ENCODE data around the gene PTPRG.

Gene PTPRG

GRCh38 chr3:62242831-62243509, 681.6 kb downstream of the PTPRG start:
- Histone ChIP-seq H3F3A (ENCODE audit: low read depth) (no peaks in the 10 kb centered on the region), H3K79me2 (ENCODE audit: insufficient read depth, low read length) (no peaks in the 10 kb centered on the region), H3K4me2 (ENCODE audit: low read depth, low read length, poor library complexity, severe bottlenecking) (no peak overlapping the region), H4K20me1 (ENCODE audit: insufficient read depth, low read length, poor library complexity, severe bottlenecking) (no peaks in the 10 kb centered on the region), H3K4me3 (ENCODE audit: low read length, poor library complexity, severe bottlenecking) (no peak overlapping the region), H3K4me1 (ENCODE audit: insufficient read depth, low read length, poor library complexity, severe bottlenecking) (peaks cover 8% of the 10 kb centered on the region), H3K36me3 (ENCODE audit: insufficient read depth, low read length) (no peaks in the 10 kb centered on the region; the same call in 1 of the 2 replicates), H2AFZ (ENCODE audit: low read length) (no peak overlapping the region), H3K27me3 (ENCODE audit: insufficient read depth, low read length, poor library complexity, severe bottlenecking) (no peaks in the 10 kb centered on the region), H3K9me3 (ENCODE audit: insufficient read depth, low read depth, low read length) (no peaks in the 10 kb centered on the region), H3K9ac (ENCODE audit: low read depth, low read length, poor library complexity, severe bottlenecking) (no peak overlapping the region), H3K9me2 (replicated peaks; ENCODE audit: low read depth, low read length) (no peaks in the 10 kb centered on the region)
- TF ChIP-seq CTCF (conservative IDR thresholded peaks at IDR 0.05; ENCODE audit: low read length) = no peak
- TF ChIP-seq EZH2phosphoT487 (IDR thresholded peaks at IDR 0.05; ENCODE audit: borderline replicate concordance) = no peak

GRCh38 chr3:62246094-62246493, 684.7 kb downstream of the PTPRG start:
- H4K20me1 ChIP-seq (ENCODE audit: insufficient read depth, low read length, poor library complexity, severe bottlenecking) = no peaks in the 10 kb centered on the region
- no peak overlapping the region for H3K4me3 ChIP-seq (ENCODE audit: low read length, poor library complexity, severe bottlenecking)
- H3K4me1 ChIP-seq (ENCODE audit: insufficient read depth, low read length, poor library complexity, severe bottlenecking) = peaks cover 8% of the 10 kb centered on the region
- no peak overlapping the region for H2AFZ ChIP-seq (ENCODE audit: low read length)
- no peaks in the 10 kb centered on the region for H3K9me3 ChIP-seq (ENCODE audit: insufficient read depth, low read depth, low read length)
- H3K27me3 ChIP-seq (ENCODE audit: insufficient read depth, low read length, poor library complexity, severe bottlenecking) = no peaks in the 10 kb centered on the region
- no peak overlapping the region for H3K9ac ChIP-seq (ENCODE audit: low read depth, low read length, poor library complexity, severe bottlenecking)
- no peaks in the 10 kb centered on the region for H3K79me2 ChIP-seq (ENCODE audit: insufficient read depth, low read length)
- no peaks in the 10 kb centered on the region; the same call in 1 of the 2 replicates for H3K36me3 ChIP-seq (ENCODE audit: insufficient read depth, low read length)
- H3K9me2 ChIP-seq (replicated peaks; ENCODE audit: low read depth, low read length) = no peaks in the 10 kb centered on the region
- no peaks in the 10 kb centered on the region for H3F3A ChIP-seq (ENCODE audit: low read depth)
- H3K4me2 ChIP-seq (ENCODE audit: low read depth, low read length, poor library complexity, severe bottlenecking) = no peak overlapping the region
- TF ChIP-seq CTCF (conservative IDR thresholded peaks at IDR 0.05; ENCODE audit: low read length) (no peak), EZH2phosphoT487 (IDR thresholded peaks at IDR 0.05; ENCODE audit: borderline replicate concordance) (no peak)

GRCh38 chr3:62246985-62247384, 685.6 kb downstream of the PTPRG start:
- Histone ChIP-seq H4K20me1 (ENCODE audit: insufficient read depth, low read length, poor library complexity, severe bottlenecking) (no peaks in the 10 kb centered on the region), H3K36me3 (ENCODE audit: insufficient read depth, low read length) (no peaks in the 10 kb centered on the region; the same call in 1 of the 2 replicates), H3K79me2 (ENCODE audit: insufficient read depth, low read length) (no peaks in the 10 kb centered on the region), H3F3A (ENCODE audit: low read depth) (no peaks in the 10 kb centered on the region), H3K9me3 (ENCODE audit: insufficient read depth, low read depth, low read length) (no peaks in the 10 kb centered on the region), H2AFZ (ENCODE audit: low read length) (no peak overlapping the region), H3K27me3 (ENCODE audit: insufficient read depth, low read length, poor library complexity, severe bottlenecking) (no peaks in the 10 kb centered on the region), H3K4me2 (ENCODE audit: low read depth, low read length, poor library complexity, severe bottlenecking) (no peak overlapping the region), H3K4me1 (ENCODE audit: insufficient read depth, low read length, poor library complexity, severe bottlenecking) (peaks cover 8% of the 10 kb centered on the region), H3K9ac (ENCODE audit: low read depth, low read length, poor library complexity, severe bottlenecking) (no peak overlapping the region), H3K4me3 (ENCODE audit: low read length, poor library complexity, severe bottlenecking) (no peak overlapping the region), H3K9me2 (replicated peaks; ENCODE audit: low read depth, low read length) (no peaks in the 10 kb centered on the region)
- TF ChIP-seq EZH2phosphoT487 (IDR thresholded peaks at IDR 0.05; ENCODE audit: borderline replicate concordance) (no peak), CTCF (conservative IDR thresholded peaks at IDR 0.05; ENCODE audit: low read length) (no peak)

Measured in Loucy (cell line).